ENCODE measurements around the gene LHX3.

DNA sequence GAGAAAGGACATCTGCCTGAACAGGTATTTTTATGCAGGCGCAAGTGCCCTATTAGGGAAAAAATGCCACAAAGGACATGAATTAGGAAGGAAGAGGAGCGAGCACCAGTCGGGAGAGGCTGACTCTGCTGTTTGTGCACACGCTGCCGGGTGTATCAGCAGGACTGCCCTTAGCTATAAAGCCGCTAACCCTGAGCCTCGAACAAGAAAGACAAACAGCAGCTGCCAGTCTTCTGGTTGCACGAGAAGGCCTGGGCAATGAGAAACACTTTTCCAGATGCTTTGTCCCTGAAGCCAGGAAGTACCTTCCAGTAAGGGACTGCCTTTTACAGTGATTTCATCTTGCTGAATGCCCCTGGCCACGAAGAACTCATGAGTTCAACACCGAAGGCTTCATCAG lies 28.0 kb upstream of the LHX3 start:
- no peak for TF ChIP-seq EP300 (IDR thresholded peaks at IDR 0.05; ENCODE audit: borderline replicate concordance)
- TF ChIP-seq RAD21 (IDR thresholded peaks at IDR 0.05; ENCODE audit: low read depth): no peak
- no peak for TF ChIP-seq YY1 (IDR thresholded peaks at IDR 0.05; ENCODE audit: low read depth)
- TF ChIP-seq MAX (IDR thresholded peaks at IDR 0.05): no peak
- TF ChIP-seq TEAD4 (IDR thresholded peaks at IDR 0.05): no peak
- TF ChIP-seq CREB1 (IDR thresholded peaks at IDR 0.05; ENCODE audit: low read depth): no peak

All from Ishikawa (cell line).